IMR-90 (cell line): ENCODE measurements around the gene TMEM121B. TPM values are rescaled to one million over a fixed set of nuclear protein-coding genes. Genes with fewer than 3 reads are reported as not detected.

Source experiments
- ATAC-seq: fragments of 200-7000 bp; cut with Tn5 transposase; 2 replicates; pipeline ENCODE4 v1.9.1; 2020; ENCODE audit warnings: low read depth, mild to moderate bottlenecking, moderate library complexity
- BruUV-seq: library from RNA; stranded (reverse); fragments of 400-500 nt; replicated peaks from 2 replicates; lab custom pipeline; 2021; lab: Mats Ljungman, UMichigan
- CTCF ChIA-PET: fragments of 300-600 bp; formaldehyde crosslinking; extraction: SDS; loops from one replicate; lab custom pipeline; 2021; ENCODE audit warnings: antibody characterized with exemption; lab: Yijun Ruan, JAX
- POLR2A ChIA-PET: fragments of 300-600 bp; sonication (Branson Sonifier 250); formaldehyde crosslinking; loops from one replicate; lab custom pipeline; 2022; ENCODE audit warnings: antibody characterized with exemption; ENCODE audit not compliant: unreplicated experiment; lab: Charles Lee
- DNase-seq: peaks from one replicate; pipeline ENCODE4 v3.0.0; 2013
- H2AFZ ChIP-seq: replicated peaks from 2 replicates; pipeline ENCODE3; 2013; ENCODE audit warnings: low read length, mild to moderate bottlenecking; ENCODE audit not compliant: poor library complexity
- H2AK5ac ChIP-seq: 2 replicates; pipeline ENCODE4 v1.6.1; 2013; ENCODE audit warnings: low read depth, low read length, inconsistent platforms
- H2AK9ac ChIP-seq: replicated peaks from 2 replicates; pipeline ENCODE3; 2013; ENCODE audit warnings: mild to moderate bottlenecking, low read depth, low read length, moderate library complexity; ENCODE audit not compliant: poor library complexity
- H2BK120ac ChIP-seq: 2 replicates; pipeline ENCODE4 v1.6.1; 2013; ENCODE audit warnings: low read depth, low read length, inconsistent platforms
- H2BK15ac ChIP-seq: 3 replicates; pipeline ENCODE4 v1.6.1; 2013; ENCODE audit warnings: low read depth, low read length, inconsistent platforms
- H2BK20ac ChIP-seq: 2 replicates; pipeline ENCODE4 v1.6.1; 2013; ENCODE audit warnings: low read depth, mild to moderate bottlenecking, inconsistent platforms, low read length, moderate library complexity
- H2BK5ac ChIP-seq: 2 replicates; pipeline ENCODE4 v1.6.1; 2013; ENCODE audit warnings: mild to moderate bottlenecking, low read depth, low read length, inconsistent platforms; ENCODE audit not compliant: poor library complexity, severe bottlenecking
- H3K14ac ChIP-seq: replicated peaks from 2 replicates; pipeline ENCODE4 v1.6.1; 2013; ENCODE audit warnings: low read depth, low read length, inconsistent platforms
- H3K18ac ChIP-seq: 2 replicates; pipeline ENCODE4 v1.6.1; 2013; ENCODE audit warnings: low read depth, low read length, control low read depth
- H3K23ac ChIP-seq: 2 replicates; pipeline ENCODE4 v1.6.1; 2013; ENCODE audit warnings: low read depth, low read length, inconsistent platforms
- H3K27ac ChIP-seq: 2 replicates; pipeline ENCODE4 v1.5.1; 2013; ENCODE audit warnings: mild to moderate bottlenecking, control low read depth, low read length; ENCODE audit not compliant: insufficient read depth
- H3K27me3 ChIP-seq: 2 replicates; pipeline ENCODE4 v1.6.1; 2013; ENCODE audit warnings: low read length; ENCODE audit not compliant: control insufficient read depth, insufficient read depth
- H3K36me3 ChIP-seq: 2 replicates; pipeline ENCODE4 v1.6.1; 2013; ENCODE audit warnings: low read length, mixed read lengths; ENCODE audit not compliant: control insufficient read depth, insufficient read depth
- H3K4ac ChIP-seq: 2 replicates; pipeline ENCODE4 v1.6.1; 2013; ENCODE audit warnings: low read depth, low read length, inconsistent platforms
- H3K4me1 ChIP-seq: 2 replicates; pipeline ENCODE4 v1.6.1; 2013; ENCODE audit warnings: low read length, mixed read lengths; ENCODE audit not compliant: control insufficient read depth, insufficient read depth
- H3K4me2 ChIP-seq: 2 replicates; pipeline ENCODE4 v1.6.1; 2013; ENCODE audit warnings: low read depth, mild to moderate bottlenecking, control low read depth, low read length, moderate library complexity
- H3K4me3 ChIP-seq: 2 replicates; pipeline ENCODE4 v1.5.1; 2013; ENCODE audit warnings: low read depth, mild to moderate bottlenecking, control low read depth, low read length, moderate library complexity; ENCODE audit not compliant: insufficient read depth
- H3K56ac ChIP-seq: 2 replicates; pipeline ENCODE4 v1.6.1; 2013; ENCODE audit warnings: low read length, inconsistent platforms; ENCODE audit not compliant: insufficient read depth; ENCODE audit errors: extremely low read depth
- H3K79me1 ChIP-seq, 2 experiments: 2 replicates each; pipeline ENCODE4 v1.6.1; 2013; ENCODE audit warnings: low read length in 2 of 2, inconsistent platforms in 1 of 2, low read depth in 1 of 2
- H3K9ac ChIP-seq: 2 replicates; pipeline ENCODE4 v1.6.1; 2013; ENCODE audit warnings: low read depth, low read length, control low read depth
- H3K9me1 ChIP-seq: 2 replicates; pipeline ENCODE4 v1.6.1; 2013; ENCODE audit warnings: low read length, inconsistent platforms; ENCODE audit not compliant: insufficient read depth
- H3K9me3 ChIP-seq: 2 replicates; pipeline ENCODE4 v1.6.1; 2013; ENCODE audit warnings: low read length; ENCODE audit not compliant: control insufficient read depth, insufficient read depth
- H4K20me1 ChIP-seq: 2 replicates; pipeline ENCODE4 v1.6.1; 2013; ENCODE audit warnings: low read length, inconsistent platforms; ENCODE audit not compliant: insufficient read depth
- H4K5ac ChIP-seq: 2 replicates; pipeline ENCODE4 v1.6.1; 2013; ENCODE audit warnings: mild to moderate bottlenecking, low read depth, low read length, control low read depth
- H4K8ac ChIP-seq, 2 experiments: 2 replicates each; pipeline ENCODE4 v1.6.1; 2013; ENCODE audit warnings: low read depth in 2 of 2, low read length in 2 of 2, control low read depth in 1 of 2, inconsistent platforms in 1 of 2
- H4K91ac ChIP-seq: 2 replicates; pipeline ENCODE4 v1.6.1; 2013; ENCODE audit warnings: low read depth, low read length, inconsistent platforms; ENCODE audit not compliant: insufficient read depth
- BHLHE40 ChIP-seq: fragments of 150-350 bp; IDR thresholded peaks from 2 replicates; pipeline ENCODE4 v1.6.1; 2016; ENCODE audit warnings: mild to moderate bottlenecking, low read depth, low read length
- CEBPB ChIP-seq: IDR thresholded peaks from 2 replicates; pipeline ENCODE4 v1.6.1; 2012; ENCODE audit warnings: low read depth, low read length, improper control_type of control experiment
- CHD1 ChIP-seq: IDR thresholded peaks from 2 replicates; pipeline ENCODE4 v1.6.1; 2012; ENCODE audit warnings: low read depth, low read length, improper control_type of control experiment
- FOS ChIP-seq: fragments of 150-350 bp; IDR thresholded peaks from 2 replicates; pipeline ENCODE4 v1.6.1; 2016; ENCODE audit warnings: low read depth, low read length
- MAFK ChIP-seq: IDR thresholded peaks from 2 replicates; pipeline ENCODE4 v1.6.1; 2012; ENCODE audit warnings: low read depth, low read length, improper control_type of control experiment
- MAZ ChIP-seq: IDR thresholded peaks from 2 replicates; pipeline ENCODE4 v1.6.1; 2012; ENCODE audit warnings: low read depth, mild to moderate bottlenecking, low read length, improper control_type of control experiment, moderate library complexity, borderline replicate concordance
- MXI1 ChIP-seq: IDR thresholded peaks from 2 replicates; pipeline ENCODE4 v1.6.1; 2012; ENCODE audit warnings: low read depth, mild to moderate bottlenecking, low read length, moderate library complexity, borderline replicate concordance
- NFE2L2 ChIP-seq: fragments of 150-350 bp; IDR thresholded peaks from 2 replicates; pipeline ENCODE4 v1.6.1; 2016; ENCODE audit warnings: low read depth, mild to moderate bottlenecking, low read length
- POLR2A ChIP-seq: IDR thresholded peaks from 2 replicates; pipeline ENCODE4 v1.6.1; 2012; ENCODE audit warnings: mild to moderate bottlenecking, low read depth, low read length
- RAD21 ChIP-seq: IDR thresholded peaks from 2 replicates; pipeline ENCODE4 v1.6.1; 2012; ENCODE audit warnings: low read length, improper control_type of control experiment
- RCOR1 ChIP-seq: IDR thresholded peaks from 2 replicates; pipeline ENCODE4 v1.6.1; 2012; ENCODE audit warnings: mild to moderate bottlenecking, low read length, improper control_type of control experiment; ENCODE audit not compliant: insufficient replicate concordance
- RFX5 ChIP-seq: IDR thresholded peaks from 2 replicates; pipeline ENCODE4 v1.8.0; 2012; ENCODE audit warnings: low read depth, mild to moderate bottlenecking, low read length, moderate library complexity
- SMC3 ChIP-seq: fragments of 150-350 bp; IDR thresholded peaks from 2 replicates; pipeline ENCODE4 v1.6.1; 2016; ENCODE audit warnings: low read depth, mild to moderate bottlenecking, antibody characterized with exemption, low read length, moderate library complexity
- WGBS, 2 experiments: methylation state at CpG; one replicate each; pipeline versions ENCODE4 v1.1.5 to v1.1.7; 2013; ENCODE audit warnings: missing lambda C conversion rate in 2 of 2; ENCODE audit not compliant: insufficient read length in 1 of 2; ENCODE audit errors: extremely low coverage in 2 of 2; 5-methylcytosine and 5-hydroxymethylcytosine counted together
- dilution Hi-C: fragments of 300-500 bp; cut with HindIII; formaldehyde crosslinking; loops from one replicate; pipeline ENCODE4 v1.14.3; 2018; ENCODE audit warnings: low sequenced_read_pairs; ENCODE audit not compliant: unreplicated experiment
- in situ Hi-C: fragments of 300-500 bp; cut with MboI; formaldehyde crosslinking; loops from 3 replicates; pipeline ENCODE4 v1.14.3; 2019; ENCODE audit warnings: low sequenced_read_pairs, inconsistent platforms, mixed read lengths
- intact Hi-C: fragments of 100-400 bp; cut with micrococcal nuclease; formaldehyde crosslinking; loops from 2 replicates; pipeline ENCODE4 v1.10.0; 2022
- polyA plus RNA-seq, 3 experiments: library from polyadenylated mRNA; depleted of rRNA; stranded (reverse); fragments of >200 nt; gene quantifications; 2 replicates each; pipeline ENCODE4 v1.2.3, GENCODE V29; 2012; ENCODE audit warnings: low replicate concordance in 1 of 3
- total RNA-seq: library from RNA; depleted of rRNA; stranded (reverse); fragments of >200 nt; gene quantifications from 2 replicates; pipeline ENCODE4 v1.2.3, GENCODE V29; 2012
- TF ChIP-seq, protein P1 (sequence below): conservative IDR thresholded peaks from 2 replicates; pipeline ENCODE4 v1.5.1; 2012; ENCODE audit warnings: mild to moderate bottlenecking, low read depth, low read length, improper control_type of control experiment
- TF ChIP-seq, protein P2 (sequence below): fragments of 150-350 bp; IDR thresholded peaks from 2 replicates; pipeline ENCODE4 v1.6.1; 2016; ENCODE audit warnings: low read depth, mild to moderate bottlenecking, low read length, moderate library complexity, borderline replicate concordance
- TF ChIP-seq, protein P3 (sequence below): fragments of 150-350 bp; IDR thresholded peaks from 2 replicates; pipeline ENCODE4 v1.6.1; 2017; ENCODE audit warnings: mild to moderate bottlenecking, antibody characterized with exemption, low read length, low read depth

Gene TMEM121B
- total and polyA plus RNA-seq, 2 of the 4 experiments (the other 2 are of a cell fraction): under 0.01 to 0.29 TPM

DNA sequence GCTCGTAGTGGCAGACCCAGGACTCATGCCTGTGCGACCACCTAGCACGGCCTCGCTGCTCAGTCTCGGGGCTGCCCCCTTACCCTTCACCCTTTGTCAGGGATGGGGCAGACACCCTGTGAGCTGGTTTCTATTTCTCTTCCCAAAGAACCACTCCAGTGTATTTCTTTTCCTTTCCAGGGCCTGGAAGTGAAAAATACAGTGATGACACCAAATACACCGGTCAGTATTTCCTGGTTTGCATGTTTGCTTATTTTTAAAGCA is 13.7 kb downstream of the TMEM121B start:
- H4K5ac ChIP-seq: no peak overlapping the region
- H4K20me1 ChIP-seq: 0 out of 2 replicates have a peak, but pooled peaks cover 4% of the 10 kb centered on the region
- 94% methylated on average over 4 of the region's 6 CpGs; no CpG with 5 or more reads in 1 of the 2 experiments for WGBS, 2 experiments
- H2BK15ac ChIP-seq: no peak overlapping the region
- DNase-seq (no peak), ATAC-seq (no peak)
- no peaks in the 10 kb centered on the region for H3K27me3 ChIP-seq
- in situ Hi-C loops: no loop called here
- H4K91ac ChIP-seq: no peak overlapping the region
- no TSS peak for BruUV-seq
- POLR2A ChIA-PET: no interaction called here
- H2BK5ac ChIP-seq: no peak overlapping the region
- H3K56ac ChIP-seq: no peak overlapping the region
- no peaks in the 10 kb centered on the region for H3K79me1 ChIP-seq
- no peak overlapping the region for H2AK5ac ChIP-seq
- no peak overlapping the region for H3K23ac ChIP-seq
- no peak overlapping the region for H2BK20ac ChIP-seq
- no peaks in the 10 kb centered on the region for H3K4me1 ChIP-seq
- H2BK120ac ChIP-seq: no peak overlapping the region
- H3K36me3 ChIP-seq: peaks cover 54% of the 10 kb centered on the region
- no peak overlapping the region for H4K8ac ChIP-seq
- H3K18ac ChIP-seq: no peak overlapping the region
- dilution Hi-C loops: no loop called here
- CTCF ChIA-PET: no interaction called here
- H3K27ac ChIP-seq: no peak overlapping the region
- no peak overlapping the region for H3K14ac ChIP-seq
- peaks cover 5% of the 10 kb centered on the region for H3K9me1 ChIP-seq
- no peak overlapping the region for H3K4me2 ChIP-seq
- H3K4me3 ChIP-seq: no peak overlapping the region
- H3K9me3 ChIP-seq: no peaks in the 10 kb centered on the region
- no peak overlapping the region for H3K4ac ChIP-seq
- intact Hi-C loops: no loop called here
- TF ChIP-seq RCOR1 (no peak), BHLHE40 (no peak), MAFK (no peak), SMC3 (no peak), RAD21 (no peak), FOS (no peak), POLR2A (no peak), RFX5 (no peak), MXI1 (no peak), NFE2L2 (no peak), CHD1 (no peak), CEBPB (no peak), MAZ (no peak)
- TF ChIP-seq, protein P1, sequence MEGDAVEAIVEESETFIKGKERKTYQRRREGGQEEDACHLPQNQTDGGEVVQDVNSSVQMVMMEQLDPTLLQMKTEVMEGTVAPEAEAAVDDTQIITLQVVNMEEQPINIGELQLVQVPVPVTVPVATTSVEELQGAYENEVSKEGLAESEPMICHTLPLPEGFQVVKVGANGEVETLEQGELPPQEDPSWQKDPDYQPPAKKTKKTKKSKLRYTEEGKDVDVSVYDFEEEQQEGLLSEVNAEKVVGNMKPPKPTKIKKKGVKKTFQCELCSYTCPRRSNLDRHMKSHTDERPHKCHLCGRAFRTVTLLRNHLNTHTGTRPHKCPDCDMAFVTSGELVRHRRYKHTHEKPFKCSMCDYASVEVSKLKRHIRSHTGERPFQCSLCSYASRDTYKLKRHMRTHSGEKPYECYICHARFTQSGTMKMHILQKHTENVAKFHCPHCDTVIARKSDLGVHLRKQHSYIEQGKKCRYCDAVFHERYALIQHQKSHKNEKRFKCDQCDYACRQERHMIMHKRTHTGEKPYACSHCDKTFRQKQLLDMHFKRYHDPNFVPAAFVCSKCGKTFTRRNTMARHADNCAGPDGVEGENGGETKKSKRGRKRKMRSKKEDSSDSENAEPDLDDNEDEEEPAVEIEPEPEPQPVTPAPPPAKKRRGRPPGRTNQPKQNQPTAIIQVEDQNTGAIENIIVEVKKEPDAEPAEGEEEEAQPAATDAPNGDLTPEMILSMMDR: no peak
- TF ChIP-seq, protein P2, sequence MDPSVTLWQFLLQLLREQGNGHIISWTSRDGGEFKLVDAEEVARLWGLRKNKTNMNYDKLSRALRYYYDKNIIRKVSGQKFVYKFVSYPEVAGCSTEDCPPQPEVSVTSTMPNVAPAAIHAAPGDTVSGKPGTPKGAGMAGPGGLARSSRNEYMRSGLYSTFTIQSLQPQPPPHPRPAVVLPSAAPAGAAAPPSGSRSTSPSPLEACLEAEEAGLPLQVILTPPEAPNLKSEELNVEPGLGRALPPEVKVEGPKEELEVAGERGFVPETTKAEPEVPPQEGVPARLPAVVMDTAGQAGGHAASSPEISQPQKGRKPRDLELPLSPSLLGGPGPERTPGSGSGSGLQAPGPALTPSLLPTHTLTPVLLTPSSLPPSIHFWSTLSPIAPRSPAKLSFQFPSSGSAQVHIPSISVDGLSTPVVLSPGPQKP: no peak
- TF ChIP-seq, protein P3, sequence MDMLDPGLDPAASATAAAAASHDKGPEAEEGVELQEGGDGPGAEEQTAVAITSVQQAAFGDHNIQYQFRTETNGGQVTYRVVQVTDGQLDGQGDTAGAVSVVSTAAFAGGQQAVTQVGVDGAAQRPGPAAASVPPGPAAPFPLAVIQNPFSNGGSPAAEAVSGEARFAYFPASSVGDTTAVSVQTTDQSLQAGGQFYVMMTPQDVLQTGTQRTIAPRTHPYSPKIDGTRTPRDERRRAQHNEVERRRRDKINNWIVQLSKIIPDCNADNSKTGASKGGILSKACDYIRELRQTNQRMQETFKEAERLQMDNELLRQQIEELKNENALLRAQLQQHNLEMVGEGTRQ: no peak
- no peak overlapping the region for H2AFZ ChIP-seq
- no peak overlapping the region for H3K9ac ChIP-seq
- no peak overlapping the region for H2AK9ac ChIP-seq
